Loucy (cell line): ENCODE results near the gene PSMA6.

Experiments used
- H2AFZ ChIP-seq: fragments of 200-600 bp; sonication (generic); 2 replicates; pipeline ENCODE4 v1.6.0; 2016; ENCODE audit warnings: antibody characterized with exemption, mild to moderate bottlenecking, low read length, moderate library complexity
- H3F3A ChIP-seq: fragments of 200-600 bp; 2 replicates; pipeline ENCODE4 v1.6.0; 2016; ENCODE audit warnings: antibody characterized with exemption, low read depth, mild to moderate bottlenecking
- H3K27me3 ChIP-seq: fragments of 200-600 bp; sonication (generic); 2 replicates; pipeline ENCODE4 v1.6.1; 2014; ENCODE audit warnings: low read length, mild to moderate bottlenecking; ENCODE audit not compliant: insufficient read depth, poor library complexity, severe bottlenecking
- H3K36me3 ChIP-seq: fragments of 200-600 bp; sonication (generic); 2 replicates; pipeline ENCODE4 v1.6.1; 2016; ENCODE audit warnings: low read length; ENCODE audit not compliant: insufficient read depth
- H3K4me1 ChIP-seq: fragments of 200-600 bp; sonication (generic); 2 replicates; pipeline ENCODE4 v1.5.1; 2014; ENCODE audit warnings: low read length, mild to moderate bottlenecking; ENCODE audit not compliant: insufficient read depth, poor library complexity, severe bottlenecking
- H3K4me2 ChIP-seq: fragments of 200-600 bp; sonication (generic); 2 replicates; pipeline ENCODE4 v1.6.0; 2014; ENCODE audit warnings: antibody characterized with exemption, low read length, low read depth, mild to moderate bottlenecking; ENCODE audit not compliant: poor library complexity, severe bottlenecking
- H3K4me3 ChIP-seq: fragments of 200-600 bp; sonication (generic); 2 replicates; pipeline ENCODE4 v1.5.1; 2014; ENCODE audit warnings: low read length, mild to moderate bottlenecking, mixed read lengths; ENCODE audit not compliant: poor library complexity, severe bottlenecking
- H3K79me2 ChIP-seq: fragments of 200-600 bp; sonication (generic); 2 replicates; pipeline ENCODE4 v1.6.1; 2014; ENCODE audit warnings: low read length; ENCODE audit not compliant: insufficient read depth
- H3K9ac ChIP-seq: fragments of 200-600 bp; sonication (generic); 2 replicates; pipeline ENCODE4 v1.6.0; 2014; ENCODE audit warnings: mild to moderate bottlenecking, low read depth, low read length, moderate library complexity; ENCODE audit not compliant: poor library complexity, severe bottlenecking
- H3K9me2 ChIP-seq: fragments of 200-600 bp; sonication (generic); replicated peaks from 2 replicates; pipeline ENCODE4 v1.6.1; 2016; ENCODE audit warnings: low read depth, low read length, mixed read lengths
- H3K9me3 ChIP-seq: fragments of 200-600 bp; sonication (generic); 2 replicates; pipeline ENCODE4 v1.6.1; 2014; ENCODE audit warnings: mild to moderate bottlenecking, antibody characterized with exemption, low read length, low read depth; ENCODE audit not compliant: insufficient read depth
- H4K20me1 ChIP-seq: fragments of 200-600 bp; sonication (generic); 2 replicates; pipeline ENCODE4 v1.6.0; 2014; ENCODE audit warnings: antibody characterized with exemption, low read length, mild to moderate bottlenecking; ENCODE audit not compliant: insufficient read depth, poor library complexity, severe bottlenecking
- CTCF ChIP-seq: fragments of 200-600 bp; sonication (generic); conservative IDR thresholded peaks from 2 replicates; pipeline ENCODE4 v1.5.1; 2014; ENCODE audit warnings: mild to moderate bottlenecking, antibody characterized with exemption, low read length
- EZH2phosphoT487 ChIP-seq: fragments of 200-600 bp; IDR thresholded peaks from 2 replicates; pipeline ENCODE4 v1.6.1; 2018; ENCODE audit warnings: antibody characterized with exemption, mild to moderate bottlenecking, moderate library complexity, borderline replicate concordance

The PSMA6 gene

GRCh38 chr14:35244542-35244941, 47.6 kb upstream of the PSMA6 start:
- H3K27me3 ChIP-seq: no peaks in the 10 kb centered on the region
- no peaks in the 10 kb centered on the region for H3K79me2 ChIP-seq
- H3K9me2 ChIP-seq: no peaks in the 10 kb centered on the region
- H3K4me3 ChIP-seq: no peak overlapping the region
- H2AFZ ChIP-seq: no peak overlapping the region
- no peaks in the 10 kb centered on the region for H4K20me1 ChIP-seq
- no peaks in the 10 kb centered on the region for H3K9me3 ChIP-seq
- H3K9ac ChIP-seq: no peak overlapping the region
- no peaks in the 10 kb centered on the region for H3K4me1 ChIP-seq
- no peak overlapping the region for H3K4me2 ChIP-seq
- TF ChIP-seq EZH2phosphoT487: no peak
- TF ChIP-seq CTCF: no peak
- no peaks in the 10 kb centered on the region for H3F3A ChIP-seq
- peaks cover 3% of the 10 kb centered on the region; the same call in 1 of the 2 replicates for H3K36me3 ChIP-seq

- Histone ChIP-seq H3K9ac (no peak overlapping the region), H3K27me3 (no peaks in the 10 kb centered on the region), H3K4me2 (no peak overlapping the region), H3F3A (no peaks in the 10 kb centered on the region), H3K4me3 (no peak overlapping the region), H4K20me1 (no peaks in the 10 kb centered on the region), H3K79me2 (no peaks in the 10 kb centered on the region), H3K36me3 (peaks cover 3% of the 10 kb centered on the region; the same call in 1 of the 2 replicates), H3K9me2 (no peaks in the 10 kb centered on the region), H3K9me3 (no peaks in the 10 kb centered on the region), H3K4me1 (no peaks in the 10 kb centered on the region), H2AFZ (no peak overlapping the region)
- no peak for TF ChIP-seq EZH2phosphoT487
- TF ChIP-seq CTCF: no peak
These were observed 47.1 kb upstream of the PSMA6 start for GRCh38 chr14:35245051-35245450.

GRCh38 chr14:35247777-35248475, 44.3 kb upstream of the PSMA6 start:
- Histone ChIP-seq H3K36me3 (peaks cover 3% of the 10 kb centered on the region; the same call in 1 of the 2 replicates), H4K20me1 (no peaks in the 10 kb centered on the region)

More at GRCh38 chr14:35247777-35248475, 44.3 kb upstream of the PSMA6 start:
- H3K27me3 ChIP-seq: no peaks in the 10 kb centered on the region
- H3K4me3 ChIP-seq: no peak overlapping the region
- H3K9ac ChIP-seq: no peak overlapping the region
- no peaks in the 10 kb centered on the region for H3K9me2 ChIP-seq
- TF ChIP-seq CTCF (no peak), EZH2phosphoT487 (no peak)
- no peak overlapping the region for H2AFZ ChIP-seq
- no peak overlapping the region for H3K4me2 ChIP-seq
- H3K4me1 ChIP-seq: peaks cover 14% of the 10 kb centered on the region
- no peaks in the 10 kb centered on the region for H3K9me3 ChIP-seq
- no peaks in the 10 kb centered on the region for H3F3A ChIP-seq
- no peaks in the 10 kb centered on the region for H3K79me2 ChIP-seq
